Measurements from ENCODE around the gene LCN9.

LCN9 gene

GRCh38 chr9:135701959-135702721, 39.0 kb downstream of the LCN9 start, which contains the start of gene KCNT1:
TSS of gene KCNT1 (plus strand) at chr9:135702185. CDS start at chr9:135702259, 74 bp downstream.
- H3K27me3 ChIP-seq (ENCODE audit: low read depth, low read length) = peaks cover 5% of the 10 kb centered on the region
- H3K4me3 ChIP-seq (ENCODE audit: low read depth in 1 of 2, low read length in 2 of 2) = peak within 1 kb of the TSS in 1 of 2 donors; percentile 6

GRCh38 chr9:135703726-135704125, 40.6 kb downstream of the LCN9 start:
- Histone ChIP-seq H3K4me1 (ENCODE audit: control insufficient read depth in 1 of 2, insufficient read depth in 2 of 2, low read length in 2 of 2) (peaks cover 0 to 10% of the 10 kb centered on the region in 2 donors), H3K36me3 (ENCODE audit: control insufficient read depth in 1 of 2, insufficient read depth in 2 of 2, low read length in 2 of 2) (no peaks in the 10 kb centered on the region), H3K27me3 (ENCODE audit: low read depth, low read length) (peaks cover 5% of the 10 kb centered on the region), H3K4me3 (ENCODE audit: low read depth in 1 of 2, low read length in 2 of 2) (no peak overlapping the region), H3K9me3 (ENCODE audit: control insufficient read depth in 1 of 2, low read length in 2 of 2) (no peaks in the 10 kb centered on the region), H3K27ac (ENCODE audit: low read length) (no peak overlapping the region)

More at GRCh38 chr9:135701959-135702721, 39.0 kb downstream of the LCN9 start, which contains the start of gene KCNT1:
- H3K4me1 ChIP-seq (ENCODE audit: control insufficient read depth in 1 of 2, insufficient read depth in 2 of 2, low read length in 2 of 2) = peaks cover 0 to 10% of the 10 kb centered on the region in 2 donors
- H3K9me3 ChIP-seq (ENCODE audit: control insufficient read depth in 1 of 2, low read length in 2 of 2) = no peaks in the 10 kb centered on the region
- H3K36me3 ChIP-seq (ENCODE audit: control insufficient read depth in 1 of 2, insufficient read depth in 2 of 2, low read length in 2 of 2) = no peaks in the 10 kb centered on the region
- H3K27ac ChIP-seq (ENCODE audit: low read length) = no peak within 1 kb of the TSS

GRCh38 chr9:135704483-135704882, 41.4 kb downstream of the LCN9 start:
- Histone ChIP-seq H3K27ac (ENCODE audit: low read length) (no peak overlapping the region), H3K27me3 (ENCODE audit: low read depth, low read length) (peaks cover 5% of the 10 kb centered on the region)

GRCh38 chr9:135705376-135705775, 42.3 kb downstream of the LCN9 start:
- Histone ChIP-seq H3K4me3 (ENCODE audit: low read depth in 1 of 2, low read length in 2 of 2) (no peak overlapping the region), H3K27me3 (ENCODE audit: low read depth, low read length) (peaks cover 5% of the 10 kb centered on the region), H3K27ac (ENCODE audit: low read length) (no peak overlapping the region)

More at GRCh38 chr9:135704483-135704882, 41.4 kb downstream of the LCN9 start:
- H3K9me3 ChIP-seq (ENCODE audit: control insufficient read depth in 1 of 2, low read length in 2 of 2) = no peaks in the 10 kb centered on the region
- H3K4me1 ChIP-seq (ENCODE audit: control insufficient read depth in 1 of 2, insufficient read depth in 2 of 2, low read length in 2 of 2) = peaks cover 0 to 10% of the 10 kb centered on the region in 2 donors
- no peak overlapping the region for H3K4me3 ChIP-seq (ENCODE audit: low read depth in 1 of 2, low read length in 2 of 2)
- H3K36me3 ChIP-seq (ENCODE audit: control insufficient read depth in 1 of 2, insufficient read depth in 2 of 2, low read length in 2 of 2) = no peaks in the 10 kb centered on the region

GRCh38 chr9:135706288-135706687, 43.2 kb downstream of the LCN9 start:
- no peak overlapping the region for H3K27ac ChIP-seq (ENCODE audit: low read length)

More at GRCh38 chr9:135705376-135705775, 42.3 kb downstream of the LCN9 start:
- Histone ChIP-seq H3K9me3 (ENCODE audit: control insufficient read depth in 1 of 2, low read length in 2 of 2) (no peaks in the 10 kb centered on the region), H3K36me3 (ENCODE audit: control insufficient read depth in 1 of 2, insufficient read depth in 2 of 2, low read length in 2 of 2) (no peaks in the 10 kb centered on the region), H3K4me1 (ENCODE audit: control insufficient read depth in 1 of 2, insufficient read depth in 2 of 2, low read length in 2 of 2) (peaks cover 0 to 10% of the 10 kb centered on the region in 2 donors)

GRCh38 chr9:135707252-135708138, 44.4 kb downstream of the LCN9 start:
- Histone ChIP-seq H3K36me3 (ENCODE audit: control insufficient read depth in 1 of 2, insufficient read depth in 2 of 2, low read length in 2 of 2) (no peaks in the 10 kb centered on the region), H3K9me3 (ENCODE audit: control insufficient read depth in 1 of 2, low read length in 2 of 2) (no peaks in the 10 kb centered on the region), H3K27ac (ENCODE audit: low read length) (no peak overlapping the region), H3K4me3 (ENCODE audit: low read depth in 1 of 2, low read length in 2 of 2) (no peak overlapping the region), H3K4me1 (ENCODE audit: control insufficient read depth in 1 of 2, insufficient read depth in 2 of 2, low read length in 2 of 2) (peaks cover 0 to under 1% of the 10 kb centered on the region in 2 donors), H3K27me3 (ENCODE audit: low read depth, low read length) (peaks cover 5% of the 10 kb centered on the region)

More at GRCh38 chr9:135706288-135706687, 43.2 kb downstream of the LCN9 start:
- peaks cover 0 to 10% of the 10 kb centered on the region in 2 donors for H3K4me1 ChIP-seq (ENCODE audit: control insufficient read depth in 1 of 2, insufficient read depth in 2 of 2, low read length in 2 of 2)
- no peak overlapping the region for H3K4me3 ChIP-seq (ENCODE audit: low read depth in 1 of 2, low read length in 2 of 2)
- H3K9me3 ChIP-seq (ENCODE audit: control insufficient read depth in 1 of 2, low read length in 2 of 2) = no peaks in the 10 kb centered on the region
- H3K36me3 ChIP-seq (ENCODE audit: control insufficient read depth in 1 of 2, insufficient read depth in 2 of 2, low read length in 2 of 2) = no peaks in the 10 kb centered on the region
- peaks cover 5% of the 10 kb centered on the region for H3K27me3 ChIP-seq (ENCODE audit: low read depth, low read length)

GRCh38 chr9:135708164-135708563, 45.1 kb downstream of the LCN9 start:
- Histone ChIP-seq H3K27ac (ENCODE audit: low read length) (no peak overlapping the region), H3K27me3 (ENCODE audit: low read depth, low read length) (peaks cover 5% of the 10 kb centered on the region), H3K9me3 (ENCODE audit: control insufficient read depth in 1 of 2, low read length in 2 of 2) (no peaks in the 10 kb centered on the region), H3K4me1 (ENCODE audit: control insufficient read depth in 1 of 2, insufficient read depth in 2 of 2, low read length in 2 of 2) (no peaks in the 10 kb centered on the region), H3K36me3 (ENCODE audit: control insufficient read depth in 1 of 2, insufficient read depth in 2 of 2, low read length in 2 of 2) (no peaks in the 10 kb centered on the region), H3K4me3 (ENCODE audit: low read depth in 1 of 2, low read length in 2 of 2) (no peak overlapping the region)

GRCh38 chr9:135711391-135711790, 48.3 kb downstream of the LCN9 start:
- no peak overlapping the region for H3K4me3 ChIP-seq (ENCODE audit: low read depth in 1 of 2, low read length in 2 of 2)
- H3K27me3 ChIP-seq (ENCODE audit: low read depth, low read length) = peaks cover 11% of the 10 kb centered on the region
- no peaks in the 10 kb centered on the region for H3K9me3 ChIP-seq (ENCODE audit: control insufficient read depth in 1 of 2, low read length in 2 of 2)
- no peaks in the 10 kb centered on the region for H3K36me3 ChIP-seq (ENCODE audit: control insufficient read depth in 1 of 2, insufficient read depth in 2 of 2, low read length in 2 of 2)
- H3K4me1 ChIP-seq (ENCODE audit: control insufficient read depth in 1 of 2, insufficient read depth in 2 of 2, low read length in 2 of 2) = no peaks in the 10 kb centered on the region
- H3K27ac ChIP-seq (ENCODE audit: low read length) = no peak overlapping the region

- H3K4me3 ChIP-seq (ENCODE audit: low read depth in 1 of 2, low read length in 2 of 2) = no peak overlapping the region
- no peaks in the 10 kb centered on the region for H3K36me3 ChIP-seq (ENCODE audit: control insufficient read depth in 1 of 2, insufficient read depth in 2 of 2, low read length in 2 of 2)
- H3K4me1 ChIP-seq (ENCODE audit: control insufficient read depth in 1 of 2, insufficient read depth in 2 of 2, low read length in 2 of 2) = no peaks in the 10 kb centered on the region
- H3K27me3 ChIP-seq (ENCODE audit: low read depth, low read length) = peaks cover 11% of the 10 kb centered on the region
- H3K9me3 ChIP-seq (ENCODE audit: control insufficient read depth in 1 of 2, low read length in 2 of 2) = no peaks in the 10 kb centered on the region
- H3K27ac ChIP-seq (ENCODE audit: low read length) = no peak overlapping the region
These were observed 48.8 kb downstream of the LCN9 start for GRCh38 chr9:135711881-135712280.

- Histone ChIP-seq H3K27ac (ENCODE audit: low read length) (no peak overlapping the region), H3K9me3 (ENCODE audit: control insufficient read depth in 1 of 2, low read length in 2 of 2) (no peaks in the 10 kb centered on the region), H3K27me3 (ENCODE audit: low read depth, low read length) (peaks cover 11% of the 10 kb centered on the region), H3K36me3 (ENCODE audit: control insufficient read depth in 1 of 2, insufficient read depth in 2 of 2, low read length in 2 of 2) (no peaks in the 10 kb centered on the region), H3K4me3 (ENCODE audit: low read depth in 1 of 2, low read length in 2 of 2) (no peak overlapping the region), H3K4me1 (ENCODE audit: control insufficient read depth in 1 of 2, insufficient read depth in 2 of 2, low read length in 2 of 2) (no peaks in the 10 kb centered on the region)
These were observed 49.6 kb downstream of the LCN9 start for GRCh38 chr9:135712613-135713295.
